MCF 10A (cell line): ENCODE data around the gene TRAPPC6A. TPM values are rescaled to one million over a fixed set of nuclear protein-coding genes. Genes with fewer than 3 reads are reported as not detected.

Experiments used
- BruUV-seq: library from RNA; stranded (reverse); fragments of 400-500 nt; replicated peaks from 2 replicates; lab custom pipeline; 2021; lab: Mats Ljungman, UMichigan
- CTCF ChIA-PET: fragments of 300-600 bp; sonication (Branson Sonifier 250); formaldehyde crosslinking; extraction: SDS; loops from one replicate; lab custom pipeline; 2021; ENCODE audit warnings: antibody characterized with exemption, inconsistent platforms; lab: Yijun Ruan, JAX
- POLR2A ChIA-PET: fragments of 300-600, 350-650 bp; sonication (Branson Sonifier 250); formaldehyde crosslinking; extraction: SDS; loops from one replicate; lab custom pipeline; 2020; ENCODE audit warnings: antibody characterized with exemption, inconsistent platforms; lab: Yijun Ruan, JAX
- DNase-seq: peaks from one replicate; pipeline ENCODE4 v3.0.0-alpha.2; 2018; ENCODE audit not compliant: unreplicated experiment
- H3K27ac Mint-ChIP-seq: one replicate; pipeline ENCODE4 v1.8.0; 2022; ENCODE audit warnings: mild to moderate bottlenecking, low read depth, mixed read lengths; ENCODE audit not compliant: unreplicated experiment
- H3K27me3 Mint-ChIP-seq: one replicate; pipeline ENCODE4 v1.8.0; 2022; ENCODE audit warnings: mixed read lengths; ENCODE audit not compliant: insufficient read depth, unreplicated experiment
- H3K36me3 Mint-ChIP-seq: one replicate; pipeline ENCODE4 v1.8.0; 2022; ENCODE audit warnings: mild to moderate bottlenecking, moderate library complexity, mixed read lengths; ENCODE audit not compliant: insufficient read depth, unreplicated experiment
- H3K4me1 Mint-ChIP-seq: one replicate; pipeline ENCODE4 v1.8.0; 2022; ENCODE audit warnings: mixed read lengths; ENCODE audit not compliant: insufficient read depth, unreplicated experiment
- H3K4me3 Mint-ChIP-seq: one replicate; pipeline ENCODE4 v1.8.0; 2022; ENCODE audit warnings: mild to moderate bottlenecking, moderate library complexity, mixed read lengths; ENCODE audit not compliant: unreplicated experiment
- H3K9me3 Mint-ChIP-seq: one replicate; pipeline ENCODE4 v1.8.0; 2022; ENCODE audit warnings: mixed read lengths; ENCODE audit not compliant: unreplicated experiment
- CTCF ChIP-seq: fragments of 200-600 bp; IDR thresholded peaks from one replicate; pipeline ENCODE4 v1.8.0; 2022; ENCODE audit warnings: antibody characterized with exemption, mild to moderate bottlenecking; ENCODE audit not compliant: unreplicated experiment
- intact Hi-C: fragments of 100-400 bp; cut with micrococcal nuclease; formaldehyde crosslinking; loops from 2 replicates; pipeline ENCODE4 v1.14.1; 2022
- total RNA-seq: library from RNA; stranded (reverse); gene quantifications from 2 replicates; pipeline ENCODE4 v1.2.3, GENCODE V29; 2022

The TRAPPC6A gene
- total RNA-seq, 1 experiment from 2014 or later, result 14.4 TPM

GRCh38 chr19:45195764-45196163, 17.7 kb upstream of the TRAPPC6A start:
- H3K4me3 Mint-ChIP-seq, result no peak overlapping the region
- intact Hi-C loops, result no loop called here
- H3K9me3 Mint-ChIP-seq, result no peaks in the 10 kb centered on the region
- peaks cover 14% of the 10 kb centered on the region for H3K4me1 Mint-ChIP-seq
- BruUV-seq, result no TSS peak
- peaks cover 11% of the 10 kb centered on the region for H3K27me3 Mint-ChIP-seq
- CTCF ChIA-PET, result no interaction called here
- POLR2A ChIA-PET, result interaction anchor here (0.6 to 2.2 kb wide), 3 partner anchors 14 to 1585 kb away, joined by 3 to 5 read pairs (median 3); partner anchors contain the start of genes BLOC1S3 and TRAPPC6A
- no peaks in the 10 kb centered on the region for H3K36me3 Mint-ChIP-seq
- no peak for TF ChIP-seq CTCF
- H3K27ac Mint-ChIP-seq, result no peak overlapping the region
- no peak for DNase-seq

DNA sequence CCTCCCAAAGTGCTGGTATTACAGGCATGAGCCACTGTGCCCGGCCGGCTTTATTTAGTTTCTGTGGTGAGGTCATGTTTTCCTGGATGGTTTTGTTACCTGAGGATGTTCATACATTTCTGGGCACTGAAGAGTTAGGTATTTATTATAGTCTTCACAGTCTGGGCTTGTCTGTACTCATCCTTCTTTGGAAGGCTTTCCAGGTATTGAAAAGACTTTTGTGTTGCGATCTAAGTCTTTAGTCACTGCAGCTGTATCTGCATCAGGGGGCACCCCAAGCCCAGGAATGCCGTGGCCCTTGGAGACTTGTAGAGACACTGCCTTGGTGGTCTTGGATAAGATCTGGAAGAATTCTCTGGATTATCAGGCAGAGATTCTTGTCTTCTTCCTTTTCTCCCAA, 13.3 kb upstream of the TRAPPC6A start:
- no TSS peak for BruUV-seq
- no peaks in the 10 kb centered on the region for H3K27me3 Mint-ChIP-seq
- no peak overlapping the region for H3K4me3 Mint-ChIP-seq
- CTCF ChIA-PET, result interaction anchor here (0.8 to 2.7 kb wide), 5 partner anchors 13 to 608 kb away, joined by 3 to 14 read pairs (median 5); partner anchors contain the start of genes BLOC1S3 and TRAPPC6A
- DNase-seq, result peak; percentile 45
- POLR2A ChIA-PET, result interaction anchor here (1.1 to 1.6 kb wide), 3 partner anchors 14 to 135 kb away, joined by 3 to 7 read pairs (median 4); partner anchors contain the start of gene TRAPPC6A
- intact Hi-C loops, result no loop called here
- no peaks in the 10 kb centered on the region for H3K9me3 Mint-ChIP-seq
- H3K36me3 Mint-ChIP-seq, result no peaks in the 10 kb centered on the region
- H3K27ac Mint-ChIP-seq, result no peak overlapping the region
- no peak for TF ChIP-seq CTCF
- peaks cover 7% of the 10 kb centered on the region for H3K4me1 Mint-ChIP-seq

DNA sequence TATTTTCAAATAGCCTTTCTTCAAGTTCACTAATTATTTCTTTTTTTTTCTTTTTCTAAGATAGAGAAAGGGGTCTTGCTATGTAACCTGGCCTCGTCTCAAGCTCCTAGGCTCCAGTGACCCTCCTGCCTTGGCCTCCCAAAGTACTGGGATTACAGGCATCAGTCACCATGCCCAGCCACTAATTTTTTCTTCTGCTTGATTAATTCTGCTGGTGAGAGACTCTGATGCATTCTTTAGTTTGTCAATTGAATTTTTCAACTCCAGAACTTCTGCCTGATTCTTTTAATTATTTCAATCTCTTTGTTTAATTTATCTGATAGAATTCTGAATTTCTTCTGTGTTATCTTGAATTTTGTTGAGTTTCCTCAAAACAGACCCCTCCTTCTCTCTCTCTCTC, 11.9 kb upstream of the TRAPPC6A start:
- ChIA-PET CTCF (interaction anchor here (0.6 to 0.7 kb wide), 3 partner anchors 132 to 480 kb away, joined by 3 read pairs; no protein-coding TSS in a partner anchor), POLR2A (no interaction called here)
- no peaks in the 10 kb centered on the region for H3K4me1 Mint-ChIP-seq
- no peak for DNase-seq
- no TSS peak for BruUV-seq
- no peaks in the 10 kb centered on the region for H3K9me3 Mint-ChIP-seq
- no peak overlapping the region for H3K4me3 Mint-ChIP-seq
- TF ChIP-seq CTCF, result no peak
- H3K36me3 Mint-ChIP-seq, result no peaks in the 10 kb centered on the region
- intact Hi-C loops, result no loop called here
- H3K27me3 Mint-ChIP-seq, result no peaks in the 10 kb centered on the region
- no peak overlapping the region for H3K27ac Mint-ChIP-seq

DNA sequence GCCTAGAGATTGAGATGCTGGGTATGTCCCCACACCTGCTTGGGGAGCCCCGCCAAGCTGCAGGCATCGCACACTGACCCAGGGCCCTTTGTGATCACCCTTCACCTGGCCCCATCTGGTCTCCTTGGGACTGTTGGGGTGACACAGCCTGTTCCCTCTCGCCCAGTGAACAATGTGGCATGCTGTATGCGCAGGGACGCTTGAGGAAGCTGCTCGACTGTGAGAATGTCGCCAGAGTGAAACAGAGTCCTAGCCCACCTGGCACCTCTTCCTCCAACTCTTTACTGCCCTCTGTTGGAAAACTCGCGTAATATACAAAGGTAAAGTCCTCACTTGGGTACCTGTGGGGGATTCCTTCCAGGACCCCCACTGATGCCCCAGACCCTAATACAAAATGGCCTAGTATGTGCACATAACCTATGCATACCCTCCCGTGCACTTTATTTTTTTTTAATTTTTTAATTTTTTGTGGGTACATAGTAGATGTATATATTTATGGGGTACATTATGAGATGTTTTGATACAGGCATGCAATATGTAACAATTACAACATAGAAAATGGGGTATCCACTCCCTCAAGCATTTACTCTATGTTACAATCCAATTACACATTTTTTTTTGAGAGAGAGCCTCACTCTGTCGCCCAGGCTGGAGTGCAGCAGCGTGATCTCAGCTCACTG, 9.5 kb upstream of the TRAPPC6A start:
- POLR2A ChIA-PET, result interaction anchor here (1.9 kb wide), 1 partner anchor 9 kb away, joined by 11 read pairs; the partner anchor contains the start of genes BLOC1S3 and TRAPPC6A
- no TSS peak for BruUV-seq

More for the DNA sequence above, 9.5 kb upstream of the TRAPPC6A start:
- intact Hi-C loops, result no loop called here
- peak; percentile 69 for TF ChIP-seq CTCF
- H3K4me3 Mint-ChIP-seq, result no peak overlapping the region
- no peak overlapping the region for H3K27ac Mint-ChIP-seq
- no peaks in the 10 kb centered on the region for H3K36me3 Mint-ChIP-seq
- peak; percentile 62 for DNase-seq
- peaks cover 5% of the 10 kb centered on the region for H3K4me1 Mint-ChIP-seq
- H3K9me3 Mint-ChIP-seq, result no peaks in the 10 kb centered on the region
- CTCF ChIA-PET, result interaction anchor here (0.6 to 1.9 kb wide), 10 partner anchors 9 to 315 kb away, joined by 3 to 6 read pairs (median 3); partner anchors contain the start of gene BLOC1S3
- H3K27me3 Mint-ChIP-seq, result no peaks in the 10 kb centered on the region
